H1 (cell line): Measurements from ENCODE around the gene KLHDC8A. TPM values are rescaled to one million over a fixed set of nuclear protein-coding genes. Genes with fewer than 3 reads are reported as not detected.

Experiments
- CTCF ChIA-PET: fragments of 300-600 bp; sonication (Branson Sonifier 250); formaldehyde crosslinking; loops from one replicate; lab custom pipeline; 2021; ENCODE audit not compliant: partially characterized antibody; lab: Charles Lee
- POLR2A ChIA-PET: fragments of 300-600 bp; sonication (Branson Sonifier 250); formaldehyde crosslinking; loops from one replicate; lab custom pipeline; 2021; ENCODE audit warnings: inconsistent platforms; ENCODE audit not compliant: partially characterized antibody; lab: Charles Lee
- DNase-seq, 2 experiments: peaks; one replicate each; pipeline versions ENCODE4 v3.0.0 to v3.0.0-alpha.2; 2010 to 2022; ENCODE audit warnings: low spot score in 2 of 2, low read depth in 1 of 2, mixed read lengths in 1 of 2
- FAIRE-seq: peaks from 2 replicates; lab custom pipeline; 2011; peaks lifted over from hg19 to GRCh38; lab: Jason Lieb, UNC
- H2AFZ ChIP-seq: 2 replicates; pipeline ENCODE4 v1.8.1; 2012; ENCODE audit warnings: low read length, inconsistent platforms
- H2AK5ac ChIP-seq: 2 replicates; pipeline ENCODE4 v1.6.1; 2013; ENCODE audit warnings: low read depth, low read length
- H2BK120ac ChIP-seq: replicated peaks from 2 replicates; pipeline ENCODE3; 2013; ENCODE audit warnings: low read depth, low read length, inconsistent platforms
- H2BK12ac ChIP-seq: 2 replicates; pipeline ENCODE4 v1.6.1; 2013; ENCODE audit warnings: low read depth, low read length
- H2BK15ac ChIP-seq: 2 replicates; pipeline ENCODE4 v1.6.1; 2013; ENCODE audit warnings: low read length
- H2BK20ac ChIP-seq: 2 replicates; pipeline ENCODE4 v1.6.1; 2013; ENCODE audit warnings: low read length
- H2BK5ac ChIP-seq: 2 replicates; pipeline ENCODE4 v1.6.1; 2013; ENCODE audit warnings: low read depth, low read length
- H3K14ac ChIP-seq: 2 replicates; pipeline ENCODE4 v1.6.1; 2013; ENCODE audit warnings: inconsistent platforms; ENCODE audit not compliant: insufficient read length
- H3K18ac ChIP-seq: 2 replicates; pipeline ENCODE4 v1.6.1; 2013; ENCODE audit warnings: low read length; ENCODE audit errors: extremely low read depth
- H3K23ac ChIP-seq: 2 replicates; pipeline ENCODE4 v1.6.1; 2013; ENCODE audit warnings: inconsistent platforms; ENCODE audit not compliant: insufficient read length
- H3K23me2 ChIP-seq: 2 replicates; pipeline ENCODE4 v1.6.1; 2013; ENCODE audit warnings: low read depth, low read length
- H3K27ac ChIP-seq: 2 replicates; pipeline ENCODE4 v1.6.1; 2011; ENCODE audit warnings: low read depth, low read length, inconsistent platforms
- H3K27me3 ChIP-seq, 4 experiments: replicated peaks in 1 of 4; 1 replicate in 1 of 4; 2 replicates in 3 of 4; pipeline versions ENCODE4 v1.6.1 to v1.8.1; 2011 to 2013; ENCODE audit warnings: low read length in 3 of 4, mild to moderate bottlenecking in 3 of 4, inconsistent platforms in 2 of 4, mixed read lengths in 2 of 4, moderate library complexity in 1 of 4; ENCODE audit not compliant: control insufficient read depth in 3 of 4, insufficient read depth in 3 of 4; ENCODE audit errors: extremely low read depth in 1 of 4
- H3K36me3 ChIP-seq, 4 experiments: 2 replicates each; pipeline versions ENCODE4 v1.6.1 to v1.8.1; 2011 to 2013; ENCODE audit warnings: mild to moderate bottlenecking in 4 of 4, low read length in 3 of 4, moderate library complexity in 2 of 4, control low read depth in 1 of 4, inconsistent platforms in 1 of 4; ENCODE audit not compliant: insufficient read depth in 4 of 4, control insufficient read depth in 2 of 4
- H3K4ac ChIP-seq: replicated peaks from 2 replicates; pipeline ENCODE3; 2013; ENCODE audit warnings: low read length, low read depth, mixed read lengths, inconsistent platforms; ENCODE audit not compliant: insufficient read length
- H3K4me1 ChIP-seq, 4 experiments: replicated peaks in 1 of 4; 1 replicate in 1 of 4; 2 replicates in 3 of 4; pipeline versions ENCODE4 v1.6.1 to v1.8.1; 2011 to 2013; ENCODE audit warnings: low read length in 3 of 4, inconsistent platforms in 2 of 4, mixed read lengths in 1 of 4; ENCODE audit not compliant: insufficient read depth in 4 of 4, control insufficient read depth in 3 of 4
- H3K4me2 ChIP-seq, 2 experiments: 2 replicates each; pipeline versions ENCODE4 v1.6.1 to v1.8.1; 2011 to 2013; ENCODE audit warnings: low read depth in 2 of 2, low read length in 2 of 2, control low read depth in 1 of 2, inconsistent platforms in 1 of 2, mild to moderate bottlenecking in 1 of 2; ENCODE audit not compliant: insufficient read depth in 1 of 2
- H3K4me3 ChIP-seq, 4 experiments: fragments of 200-600, 300-600 bp in 1 of 4; sonication (generic), shearing (Covaris generic), sonication (Bioruptor Twin) in 1 of 4; 2 replicates each; pipeline versions ENCODE4 v1.5.1 to v1.8.1; 2011 to 2016; ENCODE audit warnings: low read length in 4 of 4, low read depth in 3 of 4, control low read depth in 2 of 4, inconsistent platforms in 2 of 4, mild to moderate bottlenecking in 2 of 4, mixed read lengths in 1 of 4, moderate library complexity in 1 of 4; ENCODE audit not compliant: insufficient read depth in 2 of 4; ENCODE audit errors: extremely low read depth in 1 of 4
- H3K56ac ChIP-seq: replicated peaks from 2 replicates; pipeline ENCODE3; 2013; ENCODE audit warnings: low read depth, mild to moderate bottlenecking, mixed read lengths, low read length, inconsistent platforms; ENCODE audit not compliant: insufficient read length
- H3K79me1 ChIP-seq: 2 replicates; pipeline ENCODE4 v1.6.1; 2013; ENCODE audit warnings: low read depth, low read length, control low read depth
- H3K79me2 ChIP-seq, 2 experiments: 2 replicates each; pipeline versions ENCODE4 v1.6.1 to v1.8.1; 2012 to 2013; ENCODE audit warnings: low read length in 2 of 2, mild to moderate bottlenecking in 2 of 2, inconsistent platforms in 1 of 2; ENCODE audit not compliant: insufficient read depth in 2 of 2, control insufficient read depth in 1 of 2
- H3K9ac ChIP-seq, 4 experiments: replicated peaks in 1 of 4; 1 replicate in 1 of 4; 2 replicates in 3 of 4; pipeline versions ENCODE4 v1.6.1 to v1.8.1; 2011 to 2013; ENCODE audit warnings: low read depth in 3 of 4, low read length in 3 of 4, control low read depth in 2 of 4, mild to moderate bottlenecking in 2 of 4, moderate library complexity in 2 of 4, inconsistent platforms in 1 of 4; ENCODE audit errors: extremely low read depth in 1 of 4
- H3K9me3 ChIP-seq, 2 experiments: 2 replicates each; pipeline versions ENCODE4 v1.6.1 to v1.8.1; 2012 to 2013; ENCODE audit warnings: mild to moderate bottlenecking in 2 of 2, moderate library complexity in 2 of 2, control low read depth in 1 of 2, inconsistent platforms in 1 of 2, low read depth in 1 of 2, low read length in 1 of 2, mixed read lengths in 1 of 2; ENCODE audit not compliant: insufficient read depth in 2 of 2
- H4K20me1 ChIP-seq, 2 experiments: replicated peaks in 1 of 2; 2 replicates each; pipeline versions ENCODE3 to v1.8.1; 2011 to 2013; ENCODE audit warnings: inconsistent platforms in 2 of 2, low read length in 2 of 2, mild to moderate bottlenecking in 1 of 2; ENCODE audit not compliant: insufficient read depth in 2 of 2, control insufficient read depth in 1 of 2
- H4K5ac ChIP-seq: 2 replicates; pipeline ENCODE4 v1.6.1; 2013; ENCODE audit warnings: low read length, low read depth, mixed read lengths, inconsistent platforms; ENCODE audit not compliant: insufficient read length
- H4K8ac ChIP-seq: 2 replicates; pipeline ENCODE4 v1.8.0; 2013; ENCODE audit warnings: mild to moderate bottlenecking, moderate library complexity, low read length, inconsistent platforms; ENCODE audit not compliant: insufficient read depth; ENCODE audit errors: extremely low read depth
- H4K91ac ChIP-seq: replicated peaks from 2 replicates; pipeline ENCODE3; 2013; ENCODE audit warnings: low read length, mixed read lengths, inconsistent platforms; ENCODE audit not compliant: insufficient read length
- CTBP2 ChIP-seq: IDR thresholded peaks from 2 replicates; pipeline ENCODE4 v1.7.0; 2011; ENCODE audit warnings: borderline replicate concordance, mild to moderate bottlenecking, moderate library complexity, mixed read lengths, low read length; ENCODE audit not compliant: insufficient read depth, insufficient read length
- EP300 ChIP-seq, 2 experiments: IDR thresholded peaks; 1 replicate in 1 of 2; 2 replicates in 1 of 2; pipeline ENCODE4 v1.6.1; 2011 to 2012; ENCODE audit warnings: low read depth in 2 of 2, low read length in 2 of 2, mild to moderate bottlenecking in 2 of 2, borderline replicate concordance in 1 of 2, inconsistent platforms in 1 of 2, moderate library complexity in 1 of 2
- RFX5 ChIP-seq: IDR thresholded peaks from 2 replicates; pipeline ENCODE4 v1.6.1; 2011; ENCODE audit warnings: low read depth, low read length, improper control_type of control experiment, borderline replicate concordance
- SIRT6 ChIP-seq: IDR thresholded peaks from one replicate; pipeline ENCODE4 v1.7.1; 2012; ENCODE audit warnings: low read length, inconsistent platforms
- TAF1 ChIP-seq: IDR thresholded peaks from 2 replicates; pipeline ENCODE4 v1.6.1; 2011; ENCODE audit warnings: mild to moderate bottlenecking, low read depth, low read length
- TAF7 ChIP-seq: optimal IDR thresholded peaks from 2 replicates; pipeline ENCODE3; 2011; ENCODE audit warnings: low read depth, mild to moderate bottlenecking, inconsistent platforms, low read length, moderate library complexity, borderline replicate concordance
- TBP ChIP-seq: IDR thresholded peaks from 2 replicates; pipeline ENCODE4 v1.6.1; 2011; ENCODE audit warnings: low read depth, low read length, improper control_type of control experiment
- TEAD4 ChIP-seq: IDR thresholded peaks from 2 replicates; pipeline ENCODE4 v1.6.1; 2012; ENCODE audit warnings: low read depth, low read length, inconsistent platforms, mixed read lengths
- WGBS, 2 experiments: shearing (Covaris generic) in 1 of 2; methylation state at CpG; one replicate each; pipeline versions ENCODE4 v1.1.6 to v1.1.7; 2013 to 2015; ENCODE audit warnings: low lambda C conversion rate in 2 of 2, mixed read lengths in 2 of 2, inconsistent platforms in 1 of 2, low coverage in 1 of 2, missing lambda C conversion rate in 1 of 2; ENCODE audit not compliant: insufficient replicate concordance in 2 of 2, insufficient coverage in 1 of 2, insufficient read length in 1 of 2; ENCODE audit errors: extremely low coverage in 1 of 2, missing lambda C conversion rate in 1 of 2; 5-methylcytosine and 5-hydroxymethylcytosine counted together
- polyA plus RNA-seq, 7 experiments: library from polyadenylated mRNA; depleted of rRNA in 3 of 7; stranded (reverse) in 5 of 7; unstranded in 2 of 7; fragments of >200 nt in 5 of 7; fragments of 200-250 nt in 2 of 7; gene quantifications; 1 replicate in 5 of 7; 2 replicates in 1 of 7; 4 replicates in 1 of 7; pipeline versions ENCODE4 v1.2.1 to v1.2.3, GENCODE V29; 2011 to 2013; ENCODE audit warnings: missing spikeins in 2 of 7, mixed read lengths in 2 of 7
- total RNA-seq: library from RNA; stranded (reverse); fragmentation: NEBNext Ultra II Directional; extraction: Animal tissue kit (Norgen Biotek cat#: 25700); gene quantifications from 2 replicates; pipeline ENCODE4 v1.2.1, GENCODE V29; 2021
- TF ChIP-seq, protein P1 (sequence below): IDR thresholded peaks from 2 replicates; pipeline ENCODE4 v1.6.1; 2012; ENCODE audit warnings: inconsistent platforms
- TF ChIP-seq, protein P2 (sequence below), 3 experiments: IDR thresholded peaks; 1 replicate in 2 of 3; 2 replicates in 1 of 3; pipeline versions ENCODE4 v1.5.1 to v1.6.1; 2011; ENCODE audit warnings: low read length in 3 of 3, mild to moderate bottlenecking in 3 of 3, inconsistent platforms in 2 of 3, low read depth in 1 of 3, moderate library complexity in 1 of 3; ENCODE audit not compliant: insufficient read depth in 1 of 3; ENCODE audit errors: control extremely low read depth in 1 of 3

KLHDC8A gene
- total and polyA plus RNA-seq, 2 of the 8 experiments (the other 6 are each of a cell fraction or from before 2014, with no cell fraction given) = 1.9 to 3.4 TPM

DNA sequence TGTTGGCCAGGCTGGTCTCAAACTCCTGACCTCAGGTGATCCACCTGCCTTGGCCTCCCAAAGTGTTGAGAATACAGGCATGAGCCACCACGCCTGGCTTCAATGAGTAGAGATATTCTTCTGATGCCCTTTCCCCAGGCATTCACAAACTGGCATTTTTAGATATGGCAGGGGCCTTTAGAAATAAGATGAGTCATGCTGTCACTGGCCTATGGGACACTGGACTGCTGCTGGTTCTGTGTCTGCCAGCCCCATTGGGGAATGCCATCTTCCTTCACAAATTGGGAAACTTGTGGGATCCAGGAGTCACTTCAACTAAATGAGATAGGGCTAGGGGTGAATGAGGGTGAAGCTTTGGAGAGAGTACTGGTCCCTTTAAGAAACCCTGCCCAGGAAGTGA, 16.0 kb downstream of the KLHDC8A start:
- H3K14ac ChIP-seq = no peak overlapping the region
- H3K23me2 ChIP-seq = peaks cover 9% of the 10 kb centered on the region; the same call in 1 of the 2 replicates
- no peak overlapping the region for H3K27ac ChIP-seq
- H4K91ac ChIP-seq = no peak overlapping the region
- H4K5ac ChIP-seq = no peak overlapping the region
- no peak overlapping the region for H2BK5ac ChIP-seq
- H2BK120ac ChIP-seq = no peak overlapping the region
- peaks cover 0 to 9% (median 3%) of the 10 kb centered on the region in 4 experiments; a peak in 6 of 7 replicates for H3K4me1 ChIP-seq
- no peak overlapping the region for H4K8ac ChIP-seq
- H2BK12ac ChIP-seq = no peak overlapping the region
- no peak overlapping the region for H3K4me3 ChIP-seq
- no peak overlapping the region for H3K18ac ChIP-seq
- no peak overlapping the region for H2AFZ ChIP-seq
- H2BK15ac ChIP-seq = no peak overlapping the region
- no peaks in the 10 kb centered on the region for H3K36me3 ChIP-seq
- 94% methylated on average over 1 of the region's 1 CpG; no CpG with 5 or more reads in 1 of the 2 experiments for WGBS, 2 experiments
- H3K23ac ChIP-seq = no peak overlapping the region
- H4K20me1 ChIP-seq = no peaks in the 10 kb centered on the region
- H2BK20ac ChIP-seq = no peak overlapping the region
- peaks cover 0 to 4% of the 10 kb centered on the region in 2 experiments; a peak in 1 of 4 replicates for H3K9me3 ChIP-seq
- H3K4ac ChIP-seq = no peak overlapping the region
- DNase-seq (no peak), FAIRE-seq (no peak)
- ChIA-PET CTCF (interaction anchor here (0.6 to 67.1 kb wide), 6 partner anchors 13 to 259 kb away, joined by 3 to 2424 read pairs (median 8); no protein-coding TSS in a partner anchor), POLR2A (no interaction called here)
- peaks cover 11 to 30% (median 29%) of the 10 kb centered on the region in 4 experiments for H3K27me3 ChIP-seq
- no peaks in the 10 kb centered on the region for H3K79me1 ChIP-seq
- no peaks in the 10 kb centered on the region for H3K79me2 ChIP-seq
- no peak overlapping the region for H2AK5ac ChIP-seq
- 0 out of 4 replicates have a peak overlapping the region, but pooled peaks of 1 of the 2 experiments have one; percentile 10 for H3K4me2 ChIP-seq
- H3K56ac ChIP-seq = no peak overlapping the region
- no peak overlapping the region for H3K9ac ChIP-seq
- TF ChIP-seq CTBP2 = no peak
- no peak for TF ChIP-seq RFX5
- no peak for TF ChIP-seq TAF1
- TF ChIP-seq, protein P1, sequence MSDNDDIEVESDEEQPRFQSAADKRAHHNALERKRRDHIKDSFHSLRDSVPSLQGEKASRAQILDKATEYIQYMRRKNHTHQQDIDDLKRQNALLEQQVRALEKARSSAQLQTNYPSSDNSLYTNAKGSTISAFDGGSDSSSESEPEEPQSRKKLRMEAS = no peak
- TF ChIP-seq EP300 (IDR thresholded peaks at IDR 0.05; ENCODE audit: borderline replicate concordance in 1 of 2, low read depth in 2 of 2, low read length in 2 of 2) = no peak
- TF ChIP-seq SIRT6 = no peak
- no peak for TF ChIP-seq TAF7
- no peak for TF ChIP-seq TEAD4
- TF ChIP-seq, protein P2, sequence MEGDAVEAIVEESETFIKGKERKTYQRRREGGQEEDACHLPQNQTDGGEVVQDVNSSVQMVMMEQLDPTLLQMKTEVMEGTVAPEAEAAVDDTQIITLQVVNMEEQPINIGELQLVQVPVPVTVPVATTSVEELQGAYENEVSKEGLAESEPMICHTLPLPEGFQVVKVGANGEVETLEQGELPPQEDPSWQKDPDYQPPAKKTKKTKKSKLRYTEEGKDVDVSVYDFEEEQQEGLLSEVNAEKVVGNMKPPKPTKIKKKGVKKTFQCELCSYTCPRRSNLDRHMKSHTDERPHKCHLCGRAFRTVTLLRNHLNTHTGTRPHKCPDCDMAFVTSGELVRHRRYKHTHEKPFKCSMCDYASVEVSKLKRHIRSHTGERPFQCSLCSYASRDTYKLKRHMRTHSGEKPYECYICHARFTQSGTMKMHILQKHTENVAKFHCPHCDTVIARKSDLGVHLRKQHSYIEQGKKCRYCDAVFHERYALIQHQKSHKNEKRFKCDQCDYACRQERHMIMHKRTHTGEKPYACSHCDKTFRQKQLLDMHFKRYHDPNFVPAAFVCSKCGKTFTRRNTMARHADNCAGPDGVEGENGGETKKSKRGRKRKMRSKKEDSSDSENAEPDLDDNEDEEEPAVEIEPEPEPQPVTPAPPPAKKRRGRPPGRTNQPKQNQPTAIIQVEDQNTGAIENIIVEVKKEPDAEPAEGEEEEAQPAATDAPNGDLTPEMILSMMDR (IDR thresholded peaks at IDR 0.05; ENCODE audit: control extremely low read depth in 1 of 3, insufficient read depth in 1 of 3, low read depth in 1 of 3, low read length in 3 of 3) = no peak
- no peak for TF ChIP-seq TBP
